K562 (cell line): ENCODE results near the gene ABHD10. TPM values are rescaled to one million over a fixed set of nuclear protein-coding genes. Genes with fewer than 3 reads are reported as not detected.

ENCODE experiments used
- ATAC-seq: fragments of 200-7000 bp; cut with Tn5 transposase; 3 replicates; pipeline ENCODE4 v1.9.1; 2020; ENCODE audit warnings: moderate library complexity
- BruUV-seq: library from RNA; stranded (reverse); fragments of 400-500 nt; replicated peaks from 2 replicates; lab custom pipeline; 2021; lab: Mats Ljungman, UMichigan
- CTCF ChIA-PET: fragments of 300-600 bp; formaldehyde crosslinking; extraction: SDS; loops from one replicate; lab custom pipeline; 2021; ENCODE audit warnings: low intra/inter-chr PET ratio; lab: Yijun Ruan, JAX
- POLR2A ChIA-PET: fragments of 300-600, 350-650 bp; sonication (Branson Sonifier 250); formaldehyde crosslinking; extraction: SDS; loops from one replicate; lab custom pipeline; 2021; ENCODE audit warnings: antibody characterized with exemption, inconsistent platforms; lab: Yijun Ruan, JAX
- DNase-seq, 4 experiments: peaks; one replicate each; pipeline versions ENCODE4 v3.0.0 to v3.0.0-alpha.2; 2011 to 2018; ENCODE audit warnings: low spot score in 3 of 4, mixed read lengths in 3 of 4; ENCODE audit errors: extremely low read depth in 1 of 4
- FAIRE-seq: peaks from 2 replicates; lab custom pipeline; 2011; peaks lifted over from hg19 to GRCh38; lab: Jason Lieb, UNC
- H2AFZ ChIP-seq: 2 replicates; pipeline ENCODE4 v1.6.0; 2011; ENCODE audit warnings: low read depth, low read length, control low read depth, inconsistent platforms
- H3K27ac ChIP-seq: fragments of 200-600 bp; 3 replicates; pipeline ENCODE4 v1.8.0; 2011; ENCODE audit warnings: low read depth, mild to moderate bottlenecking, control low read depth, inconsistent platforms, low read length, moderate library complexity, mixed read lengths; ENCODE audit errors: extremely low read depth
- H3K27me3 ChIP-seq, 2 experiments: fragments of 300-600 bp in 1 of 2; 2 replicates in 1 of 2; 3 replicates in 1 of 2; pipeline versions ENCODE4 v1.6.0 to v1.8.0; 2011; ENCODE audit warnings: inconsistent platforms in 2 of 2, low read length in 2 of 2, mild to moderate bottlenecking in 1 of 2, mixed read lengths in 1 of 2, moderate library complexity in 1 of 2; ENCODE audit not compliant: control insufficient read depth in 2 of 2, insufficient read depth in 2 of 2
- H3K36me3 ChIP-seq: fragments of 300-600 bp; 3 replicates; pipeline ENCODE4 v1.8.0; 2011; ENCODE audit warnings: mild to moderate bottlenecking, low read length, inconsistent platforms; ENCODE audit not compliant: control insufficient read depth, insufficient read depth
- H3K4me1 ChIP-seq, 2 experiments: fragments of 200-600 bp in 1 of 2; replicated peaks in 1 of 2; 2 replicates in 1 of 2; 3 replicates in 1 of 2; pipeline versions ENCODE4 v1.5.1 to v1.8.0; 2011; ENCODE audit warnings: inconsistent platforms in 2 of 2, low read length in 2 of 2, mild to moderate bottlenecking in 1 of 2, mixed read lengths in 1 of 2, moderate library complexity in 1 of 2; ENCODE audit not compliant: control insufficient read depth in 2 of 2, insufficient read depth in 2 of 2
- H3K4me2 ChIP-seq: 2 replicates; pipeline ENCODE4 v1.6.1; 2011; ENCODE audit warnings: low read length, control low read depth, inconsistent platforms, mixed read lengths; ENCODE audit not compliant: insufficient read depth
- H3K4me3 ChIP-seq: fragments of 200-600 bp; sonication (generic), shearing (Covaris generic); 2 replicates; pipeline ENCODE4 v1.5.1; 2016; ENCODE audit warnings: control low read depth, inconsistent platforms
- H3K79me2 ChIP-seq: fragments of 200-600 bp; 3 replicates; pipeline ENCODE4 v1.8.0; 2011; ENCODE audit warnings: low read length, inconsistent platforms; ENCODE audit not compliant: control insufficient read depth, insufficient read depth
- H3K9ac ChIP-seq, 2 experiments: 2 replicates each; pipeline versions ENCODE4 v1.6.0 to v1.6.1; 2011; ENCODE audit warnings: low read depth in 2 of 2, low read length in 2 of 2, control low read depth in 1 of 2, inconsistent platforms in 1 of 2, mild to moderate bottlenecking in 1 of 2, mixed read lengths in 1 of 2; ENCODE audit not compliant: insufficient read depth in 1 of 2
- H3K9me1 ChIP-seq: one replicate; pipeline ENCODE4 v1.6.0; 2011; ENCODE audit warnings: inconsistent platforms, mild to moderate bottlenecking, low read length, moderate library complexity; ENCODE audit not compliant: control insufficient read depth, insufficient read depth
- H3K9me3 ChIP-seq: replicated peaks from 2 replicates; pipeline ENCODE4 v1.5.1; 2011; ENCODE audit warnings: low read depth, low read length, inconsistent platforms; ENCODE audit not compliant: control insufficient read depth, insufficient read depth
- H4K20me1 ChIP-seq: replicated peaks from 2 replicates; pipeline ENCODE4 v1.6.1; 2011; ENCODE audit warnings: low read length, inconsistent platforms, mixed read lengths; ENCODE audit not compliant: control insufficient read depth, insufficient read depth
- CEBPG ChIP-seq, 3 experiments: fragments of 200-800 bp in 1 of 3; sonication (Bioruptor generic) in 1 of 3; sonication (generic) in 1 of 3; formaldehyde crosslinking in 1 of 3; IDR thresholded peaks in 2 of 3; conservative IDR thresholded peaks in 1 of 3; 2 replicates each; pipeline versions ENCODE4 v1.6.1 to v1.8.0; 2016 to 2022; ENCODE audit warnings: missing compliant biosample characterization in 2 of 3, missing genetic modification characterization in 2 of 3, mild to moderate bottlenecking in 1 of 3, missing genetic modification reagents in 1 of 3
- ZNF740 ChIP-seq, 3 experiments: fragments of 200-800 bp in 1 of 3; sonication (Bioruptor generic) in 1 of 3; sonication (generic) in 1 of 3; formaldehyde crosslinking in 1 of 3; IDR thresholded peaks; 2 replicates each; pipeline versions ENCODE4 v1.6.1 to v1.8.0; 2016 to 2022; ENCODE audit warnings: mild to moderate bottlenecking in 2 of 3, missing compliant biosample characterization in 2 of 3, missing genetic modification characterization in 2 of 3, missing genetic modification reagents in 1 of 3
- WGBS: fragments of 100-300 bp; shearing (Covaris generic); methylation state at CpG from one replicate; pipeline ENCODE4 v1.1.6; 2016; ENCODE audit warnings: low coverage, mixed read lengths; ENCODE audit not compliant: insufficient coverage; ENCODE audit errors: missing lambda C conversion rate; 5-methylcytosine and 5-hydroxymethylcytosine counted together
- in situ Hi-C: fragments of 300-500 bp; cut with MboI; formaldehyde crosslinking; loops from 4 replicates; pipeline ENCODE4 v1.15.0; 2018; ENCODE audit warnings: inconsistent platforms, mixed read lengths
- intact Hi-C: fragments of 100-400 bp; cut with micrococcal nuclease; formaldehyde crosslinking; loops from 2 replicates; pipeline ENCODE4 v1.14.2; 2022
- polyA plus RNA-seq, 8 experiments: library from polyadenylated mRNA; depleted of rRNA in 4 of 8; stranded (reverse) in 5 of 8; unstranded in 3 of 8; fragments of >200 nt; fragmentation: Nextera tagmentation in 2 of 8; fragmentation: Illumina TruSeq in 1 of 8; extraction: Ambion mirVana in 2 of 8; extraction: Trizol in 1 of 8; gene quantifications; 2 replicates each; pipeline versions ENCODE4 v1.2.1 to v1.2.3, GENCODE V29; 2011 to 2014; ENCODE audit warnings: inconsistent platforms in 1 of 8, missing spikeins in 1 of 8
- total RNA-seq, 7 experiments: library from RNA; depleted of rRNA in 6 of 7; stranded (reverse); fragments of >200 nt in 6 of 7; fragmentation: Illumina TruSeq in 2 of 7; extraction: Trizol in 2 of 7; gene quantifications; 2 replicates each; pipeline versions ENCODE4 v1.2.1 to v1.2.3, GENCODE V29; 2011 to 2021; ENCODE audit warnings: low replicate concordance in 1 of 7

Gene ABHD10
- total and polyA plus RNA-seq, 9 of the 15 experiments (the other 6 are each of a cell fraction or from before 2014, with no cell fraction given), result 6.1 to 29.5 (median 11.5) TPM

DNA sequence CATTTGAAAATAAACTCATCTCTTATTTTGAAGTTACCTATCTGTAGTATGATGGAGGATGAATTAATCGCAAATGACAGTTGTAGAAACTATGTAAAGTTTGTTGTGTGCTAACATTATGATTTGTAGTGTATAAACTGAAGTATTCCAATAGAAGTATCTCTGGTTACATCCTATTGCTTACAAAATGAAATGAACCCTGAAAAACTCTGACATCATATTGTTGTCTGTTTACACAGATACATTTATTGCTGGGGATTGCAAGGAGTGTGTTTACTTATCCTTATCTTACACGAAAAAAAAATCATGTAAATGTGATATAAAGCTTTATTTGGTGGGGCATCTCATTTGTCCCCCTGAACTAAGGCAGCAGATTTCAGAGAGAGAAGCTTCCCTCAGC is 2.6 kb upstream of the ABHD10 start:
- in situ Hi-C loops, result no loop called here
- Histone ChIP-seq H3K4me1 (no peaks in the 10 kb centered on the region; a peak in 2 of 5 replicates), H3K27ac (no peak overlapping the region), H2AFZ (no peak overlapping the region), H4K20me1 (no peaks in the 10 kb centered on the region), H3K9me1 (no peaks in the 10 kb centered on the region), H3K27me3 (peaks cover 0 to 2% of the 10 kb centered on the region in 2 experiments; a peak in 3 of 5 replicates), H3K9me3 (no peaks in the 10 kb centered on the region), H3K9ac (no peak overlapping the region), H3K4me3 (no peak overlapping the region), H3K36me3 (no peaks in the 10 kb centered on the region), H3K79me2 (peaks cover 21% of the 10 kb centered on the region), H3K4me2 (no peak overlapping the region)
- TF ChIP-seq CEBPG (CRISPR knock-in tag; IDR thresholded peaks at IDR 0.05) (no peak), CEBPG (tag; conservative IDR thresholded peaks at IDR 0.05 in 1 of 2, IDR thresholded peaks at IDR 0.05 in 1 of 2) (0 out of 4 replicates have a peak, but pooled peaks of 1 of the 2 experiments have one; percentile 28), ZNF740 (CRISPR knock-in tag; IDR thresholded peaks at IDR 0.05) (no peak), ZNF740 (tag; IDR thresholded peaks at IDR 0.05) (no peak)
- 0% methylated on average over 2 of the region's 2 CpGs for WGBS
- DNase-seq (no peak), ATAC-seq (no peak), FAIRE-seq (no peak)
- intact Hi-C loops, result no loop called here
- ChIA-PET POLR2A (no interaction called here), CTCF (no interaction called here)
- BruUV-seq, result no TSS peak
